ENCODE data around the gene ZNF574.

GRCh38 chr19:42067315-42067888 lies 8.6 kb upstream of the ZNF574 start:
- no peak for TF ChIP-seq CTCF (IDR thresholded peaks at IDR 0.05)
- no peak for TF ChIP-seq POLR2A (IDR thresholded peaks at IDR 0.05)

Measured in esophagus squamous epithelium (tissue), 4 donors.